Right lobe of liver (tissue), 4 donors: ENCODE results near the gene ICE2.

Experiments used
- CTCF ChIP-seq, 4 donors: fragments of 200-600 bp in 3 of 4; fragments of 450-650 bp in 1 of 4; IDR thresholded peaks; one replicate each; pipeline versions ENCODE4 v1.5.1 to v1.8.0; 2016 to 2022; ENCODE audit warnings: antibody characterized with exemption in 4 of 4, mild to moderate bottlenecking in 2 of 4
- POLR2A ChIP-seq: fragments of 450-650 bp; IDR thresholded peaks from one replicate; pipeline ENCODE4 v1.6.1; 2017; ENCODE audit warnings: antibody characterized with exemption, mild to moderate bottlenecking
- donor health status: DM: no; HTN: no; CAD: no.
- donor health status: DM: no; HTN: no; CAD: no.
- donor health status: DM: no; HTN: yes; CAD: no.

GRCh38 chr15:60399246-60399915, 79.6 kb downstream of the ICE2 start:
- no peak for TF ChIP-seq CTCF (IDR thresholded peaks at IDR 0.05)
- TF ChIP-seq POLR2A = no peak
